ENCODE data around the gene TRIM24.

- no peak for TF ChIP-seq CTCF (IDR thresholded peaks at IDR 0.05; ENCODE audit: low read depth, low read length)
- no peak for TF ChIP-seq POLR2A (IDR thresholded peaks at IDR 0.05; ENCODE audit: extremely low read depth, insufficient read length)
- TF ChIP-seq MYC (IDR thresholded peaks at IDR 0.05; ENCODE audit: low read depth, low read length) = no peak
Measured at GRCh38 chr7:138512092-138512858, 52.2 kb downstream of the TRIM24 start.
